Measurements from ENCODE around the gene C1QC.
"Not testable (repeated sequence)": the region's sequence is repeated elsewhere in the genome, so short reads cannot be mapped to it uniquely, and the experiment has no call there.

Gene C1QC

DNA sequence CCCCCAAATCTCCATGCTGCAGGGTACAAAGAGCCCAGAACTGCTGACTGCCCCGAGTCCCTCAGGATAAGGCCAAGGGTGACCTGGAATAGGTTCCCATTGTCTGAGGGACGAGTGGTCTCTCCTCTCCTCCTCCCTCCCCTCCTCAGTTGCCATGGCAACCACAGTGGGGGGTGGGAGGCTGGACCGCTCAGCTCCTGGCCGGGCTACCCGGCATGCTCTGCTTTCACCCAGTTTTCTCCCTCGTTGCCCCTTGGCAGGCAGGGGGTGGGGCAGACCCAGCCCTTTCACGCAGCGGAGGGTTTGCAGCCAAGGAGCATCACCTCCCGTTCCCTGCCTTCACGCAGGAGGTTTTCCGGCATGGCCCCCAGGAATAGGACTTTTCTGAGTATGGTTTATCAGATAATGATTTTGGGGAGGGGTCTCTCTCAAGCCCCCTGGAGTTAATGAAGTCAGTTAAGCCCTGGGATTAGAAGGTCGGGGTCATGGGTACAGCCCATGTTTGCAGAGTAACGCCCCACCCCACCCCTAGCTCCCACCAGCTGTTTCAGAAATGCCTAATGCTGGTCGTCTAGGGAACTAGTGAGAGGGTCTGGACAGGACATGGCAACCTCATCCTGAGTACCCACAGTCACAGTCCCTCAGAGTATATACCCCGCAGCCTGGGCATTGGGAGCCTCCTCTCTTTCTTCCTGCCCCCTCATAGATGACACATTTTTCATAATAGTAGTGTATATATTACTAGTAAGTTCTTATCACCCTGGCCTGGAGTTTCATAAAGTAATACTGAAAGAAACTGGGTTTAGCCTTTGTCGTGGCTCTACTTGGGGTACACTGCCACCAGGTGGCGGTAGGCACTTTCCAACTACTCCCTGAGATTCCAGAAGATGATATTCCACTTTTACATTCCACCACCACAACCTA, 30.3 kb downstream of the C1QC start:
- DNase-seq (no peak), ATAC-seq (replicated peaks) (peak; percentile 33 to 47)

DNA sequence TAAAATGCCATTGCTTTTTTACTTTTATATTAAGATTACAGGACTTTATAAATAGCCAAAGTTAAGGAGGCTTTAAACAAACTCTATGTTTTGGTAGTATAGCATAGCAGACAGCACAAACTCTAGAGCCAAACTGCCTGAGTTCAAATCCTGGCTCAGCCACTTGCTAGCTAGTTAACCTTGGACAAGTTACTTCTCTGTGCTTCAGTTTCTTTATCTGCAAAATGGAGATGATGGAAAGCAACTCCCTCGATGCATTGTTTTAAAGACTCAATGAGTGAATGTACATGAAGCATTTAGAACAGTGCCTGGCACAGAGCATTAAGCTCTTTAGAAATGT, 30.9 kb downstream of the C1QC start:
- H3K36me3 Mint-ChIP-seq: no peaks in the 10 kb centered on the region

More for the DNA sequence above, 30.3 kb downstream of the C1QC start:
- no peak overlapping the region for H3K27ac Mint-ChIP-seq
- H3K4me3 Mint-ChIP-seq: no peak overlapping the region
- no peaks in the 10 kb centered on the region for H3K36me3 Mint-ChIP-seq
- no peaks in the 10 kb centered on the region for H3K9me3 Mint-ChIP-seq
- peaks cover 26 to 27% of the 10 kb centered on the region in 2 donors for H3K27me3 Mint-ChIP-seq
- no peaks in the 10 kb centered on the region for H3K4me1 Mint-ChIP-seq

DNA sequence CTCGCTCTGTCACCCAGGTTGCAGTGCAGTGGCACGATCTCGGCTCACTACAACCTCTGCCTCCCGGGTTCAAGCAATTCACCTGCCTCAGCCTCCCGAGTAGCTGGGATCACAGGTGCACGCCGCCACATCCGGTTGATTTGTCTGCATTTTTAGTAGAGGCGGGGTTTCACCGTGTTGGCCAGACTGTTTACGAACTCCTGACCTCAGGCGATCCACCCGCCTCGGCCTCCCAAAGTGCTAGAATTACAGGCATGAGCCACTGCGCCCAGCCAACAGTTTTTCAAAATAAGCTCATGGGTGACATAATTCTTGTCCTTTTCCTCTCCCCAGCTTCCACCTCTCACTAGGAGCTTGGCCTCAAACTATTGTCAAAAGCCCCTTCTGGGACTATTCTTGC, 32.7 kb downstream of the C1QC start:
- H3K9me3 Mint-ChIP-seq; ATAC-seq (replicated peaks); H3K4me1 Mint-ChIP-seq; DNase-seq; H3K27ac Mint-ChIP-seq; H3K36me3 Mint-ChIP-seq; H3K4me3 Mint-ChIP-seq: not testable (repeated sequence)
- H3K27me3 Mint-ChIP-seq: peaks cover 19 to 20% of the 10 kb centered on the region in 2 donors

More for the DNA sequence above, 30.9 kb downstream of the C1QC start:
- ATAC-seq (replicated peaks) (no peak), DNase-seq (no peak)
- Mint-ChIP-seq H3K27me3 (peaks cover 25 to 27% of the 10 kb centered on the region in 2 donors), H3K27ac (no peak overlapping the region), H3K9me3 (no peaks in the 10 kb centered on the region), H3K4me1 (no peaks in the 10 kb centered on the region), H3K4me3 (no peak overlapping the region)

DNA sequence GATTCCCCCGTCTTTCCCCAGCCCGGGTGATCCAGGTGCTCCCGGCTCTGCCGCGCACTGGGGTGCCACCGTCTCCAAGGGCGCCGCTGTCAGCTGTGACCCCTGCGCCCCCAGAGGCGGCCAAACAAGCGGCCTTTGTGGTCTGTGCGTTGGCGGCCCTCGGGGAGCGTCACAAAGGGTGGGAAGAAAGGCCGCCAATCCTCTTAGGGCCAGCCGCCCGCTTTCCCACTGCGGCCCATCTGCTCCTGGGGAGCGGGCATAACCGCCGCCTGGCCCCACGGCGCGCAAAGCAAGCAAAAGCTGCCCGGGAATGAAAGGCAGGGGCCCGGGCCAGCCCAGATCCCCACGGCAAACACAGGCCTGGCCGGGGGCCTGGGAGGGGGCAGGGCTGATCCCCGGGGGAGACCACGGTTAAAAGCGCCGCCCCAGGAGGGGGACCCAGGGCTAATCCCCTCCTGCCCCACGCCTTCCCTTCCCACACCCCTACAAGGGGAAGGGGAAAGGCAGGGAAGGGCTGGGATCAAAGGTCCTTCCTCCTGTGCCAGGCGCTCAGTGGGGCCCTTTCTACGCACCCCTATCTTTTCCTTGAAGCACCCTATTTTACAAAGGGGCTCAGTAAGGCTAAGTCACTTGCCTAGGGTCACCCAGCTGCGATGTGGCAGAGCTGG, 33.6 kb downstream of the C1QC start:
- no peak for ATAC-seq (replicated peaks)
- no peak for DNase-seq
- Mint-ChIP-seq H3K27ac (no peak overlapping the region), H3K36me3 (no peaks in the 10 kb centered on the region), H3K4me1 (no peaks in the 10 kb centered on the region), H3K9me3 (no peaks in the 10 kb centered on the region), H3K27me3 (peaks cover 18 to 19% of the 10 kb centered on the region in 2 donors), H3K4me3 (no peak overlapping the region)

DNA sequence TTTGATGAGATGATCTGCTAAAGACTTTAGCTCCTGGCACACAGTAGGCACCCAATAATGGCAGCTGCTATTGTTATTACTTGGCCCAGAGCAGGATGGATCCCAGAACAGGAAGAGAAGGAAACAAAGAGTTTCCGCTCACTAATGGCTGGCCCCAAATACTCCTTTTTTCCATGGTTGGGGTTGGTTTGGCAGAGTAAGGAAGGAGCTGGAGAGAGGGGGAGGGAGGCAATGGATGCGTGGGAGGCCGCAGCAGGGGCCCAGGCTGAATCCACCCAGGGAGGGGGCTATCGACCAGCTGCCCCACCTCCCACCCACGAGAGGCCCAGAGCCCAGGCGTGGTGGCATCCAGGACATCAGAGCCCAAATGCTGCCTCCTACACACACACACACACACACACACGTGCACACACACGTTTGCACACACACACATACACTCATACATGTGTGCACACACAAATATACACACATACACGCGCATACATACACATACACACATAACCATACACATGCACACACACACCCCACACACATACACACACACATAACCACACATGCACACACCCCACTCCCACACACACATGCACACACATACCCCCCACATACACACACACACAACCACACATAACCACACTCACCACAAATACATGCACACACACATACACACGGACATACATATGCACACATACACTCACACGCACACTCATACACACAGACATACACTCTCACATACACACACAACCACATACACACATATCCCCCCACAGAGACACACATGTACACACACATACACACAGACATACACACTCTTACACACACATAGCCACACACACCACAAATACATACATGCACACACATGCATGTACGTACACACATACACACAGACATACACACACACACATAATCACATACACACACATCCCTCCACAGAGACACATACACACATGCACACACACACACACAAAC, 34.8 kb downstream of the C1QC start:
- ATAC-seq (replicated peaks) (no peak), DNase-seq (no peak)
- Mint-ChIP-seq H3K36me3 (no peaks in the 10 kb centered on the region), H3K9me3 (no peaks in the 10 kb centered on the region), H3K4me1 (no peaks in the 10 kb centered on the region), H3K4me3 (no peak overlapping the region), H3K27ac (no peak overlapping the region), H3K27me3 (peaks cover 11 to 14% of the 10 kb centered on the region in 2 donors)

DNA sequence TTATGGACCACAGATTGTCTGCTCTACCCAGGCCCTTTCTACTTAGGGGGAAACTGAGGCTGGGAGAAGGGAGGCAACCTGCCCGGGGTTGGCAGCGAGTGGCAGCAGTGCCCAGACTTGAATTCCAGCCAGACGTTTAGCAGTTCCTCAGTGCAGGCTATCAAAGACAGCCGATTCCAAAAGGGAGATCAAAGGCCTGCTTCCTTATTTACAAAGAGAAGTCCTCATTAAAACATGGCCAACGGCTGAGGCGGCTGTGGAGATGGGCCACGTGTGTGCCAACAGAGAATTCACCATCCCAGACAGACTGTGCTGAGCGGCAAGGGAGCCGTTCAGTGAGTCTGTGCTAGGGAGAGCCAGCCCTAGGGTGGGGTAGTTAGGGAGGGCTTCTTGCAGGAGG, 37.3 kb downstream of the C1QC start:
- H3K4me1 Mint-ChIP-seq: no peaks in the 10 kb centered on the region
- no peaks in the 10 kb centered on the region for H3K9me3 Mint-ChIP-seq
- no peak overlapping the region for H3K27ac Mint-ChIP-seq
- ATAC-seq (replicated peaks) (no peak), DNase-seq (no peak)
- no peak overlapping the region for H3K4me3 Mint-ChIP-seq
- peaks cover 17 to 22% of the 10 kb centered on the region in 2 donors for H3K27me3 Mint-ChIP-seq
- no peaks in the 10 kb centered on the region for H3K36me3 Mint-ChIP-seq

DNA sequence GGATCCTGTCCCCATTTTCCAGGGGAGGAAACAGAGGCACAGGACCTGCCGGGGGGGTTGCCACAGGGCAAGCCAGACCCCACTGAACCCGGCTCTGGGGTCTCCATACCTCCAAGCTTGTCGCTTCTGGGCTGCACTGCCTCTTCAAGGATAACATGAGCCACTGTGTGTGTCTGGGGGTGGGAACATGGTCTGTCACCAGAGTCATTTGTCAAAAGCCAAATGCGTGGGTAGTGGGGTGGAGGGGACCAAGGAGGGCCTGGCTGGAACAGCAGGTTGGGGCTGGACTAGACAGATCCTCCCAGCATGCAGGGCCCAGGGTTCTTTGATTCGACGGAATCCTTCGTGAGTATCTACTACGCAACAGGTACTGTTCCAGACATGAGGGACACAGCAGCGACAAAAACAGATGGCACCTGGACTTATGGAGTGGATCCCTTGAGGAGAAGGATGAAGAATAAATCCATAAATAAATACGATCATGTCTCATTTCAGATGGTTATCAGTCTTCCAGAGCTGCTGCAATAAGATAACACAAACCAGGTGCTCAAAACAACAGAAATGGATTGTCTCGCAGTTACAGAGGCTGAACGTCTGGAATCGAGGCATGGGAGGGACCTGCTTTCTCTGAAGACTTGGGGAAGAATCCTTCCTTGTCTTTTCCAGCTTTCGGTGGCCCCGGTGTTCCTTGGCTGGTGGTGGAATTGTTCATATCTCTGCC, 38.3 kb downstream of the C1QC start:
- H3K9me3 Mint-ChIP-seq: no peaks in the 10 kb centered on the region
- H3K4me1 Mint-ChIP-seq: no peaks in the 10 kb centered on the region
- DNase-seq: no peak
- H3K27me3 Mint-ChIP-seq: peaks cover 21 to 28% of the 10 kb centered on the region in 2 donors
- ATAC-seq (replicated peaks): no peak
- H3K27ac Mint-ChIP-seq: no peak overlapping the region
- no peaks in the 10 kb centered on the region for H3K36me3 Mint-ChIP-seq
- no peak overlapping the region for H3K4me3 Mint-ChIP-seq

DNA sequence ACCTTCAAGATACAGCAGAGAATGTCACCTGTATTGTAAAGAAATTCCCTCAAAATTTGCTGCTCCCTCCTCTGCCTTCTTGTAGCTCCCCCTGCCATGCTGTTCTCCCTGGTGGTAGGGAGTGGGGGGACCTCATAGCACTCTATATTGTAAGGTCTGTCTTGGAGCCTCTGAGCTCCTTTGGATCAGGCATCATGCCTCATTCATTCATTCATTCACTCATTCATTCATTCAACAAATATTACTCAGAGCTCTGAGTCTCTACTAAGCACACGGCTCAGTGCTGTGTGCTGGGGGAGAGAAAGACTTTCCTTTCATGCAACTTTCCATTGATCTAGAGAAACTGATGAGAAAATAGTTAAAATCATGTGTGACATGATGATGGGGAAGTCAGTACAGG, 40.1 kb downstream of the C1QC start:
- no peak overlapping the region for H3K4me3 Mint-ChIP-seq
- no peak overlapping the region for H3K27ac Mint-ChIP-seq
- no peak for DNase-seq
- no peaks in the 10 kb centered on the region for H3K4me1 Mint-ChIP-seq
- peaks cover 28 to 36% of the 10 kb centered on the region in 2 donors for H3K27me3 Mint-ChIP-seq
- ATAC-seq (replicated peaks): no peak
- H3K36me3 Mint-ChIP-seq: no peaks in the 10 kb centered on the region
- no peaks in the 10 kb centered on the region for H3K9me3 Mint-ChIP-seq

DNA sequence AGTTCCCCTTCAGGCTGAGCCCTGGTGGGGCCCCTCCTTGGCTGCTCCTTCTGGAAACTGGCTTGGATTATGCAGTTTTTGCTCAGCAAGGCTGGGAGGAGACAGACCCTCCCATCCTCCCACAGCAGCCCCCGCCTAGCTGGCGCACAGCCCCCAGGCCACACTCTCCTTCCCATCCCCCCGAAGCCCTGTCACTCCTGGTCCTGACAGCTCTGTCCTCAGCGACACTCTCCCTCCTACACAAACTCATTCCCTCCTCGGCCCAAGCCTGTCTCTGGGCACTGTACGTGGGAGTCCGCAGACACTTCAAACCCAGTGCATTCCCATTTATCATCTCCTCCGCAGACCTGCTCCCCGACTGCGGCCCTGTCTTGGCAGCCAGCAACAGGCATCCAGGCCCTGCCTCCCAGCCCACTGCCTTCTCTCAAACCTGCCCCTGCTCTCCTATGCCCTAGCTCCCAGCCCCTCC, 42.2 kb downstream of the C1QC start:
- H3K36me3 Mint-ChIP-seq: no peaks in the 10 kb centered on the region
- DNase-seq: no peak
- no peak for ATAC-seq (replicated peaks)
- H3K27ac Mint-ChIP-seq: no peak overlapping the region
- no peaks in the 10 kb centered on the region for H3K9me3 Mint-ChIP-seq
- peaks cover 33 to 36% of the 10 kb centered on the region in 2 donors for H3K27me3 Mint-ChIP-seq
- no peak overlapping the region for H3K4me3 Mint-ChIP-seq
- H3K4me1 Mint-ChIP-seq: no peaks in the 10 kb centered on the region

DNA sequence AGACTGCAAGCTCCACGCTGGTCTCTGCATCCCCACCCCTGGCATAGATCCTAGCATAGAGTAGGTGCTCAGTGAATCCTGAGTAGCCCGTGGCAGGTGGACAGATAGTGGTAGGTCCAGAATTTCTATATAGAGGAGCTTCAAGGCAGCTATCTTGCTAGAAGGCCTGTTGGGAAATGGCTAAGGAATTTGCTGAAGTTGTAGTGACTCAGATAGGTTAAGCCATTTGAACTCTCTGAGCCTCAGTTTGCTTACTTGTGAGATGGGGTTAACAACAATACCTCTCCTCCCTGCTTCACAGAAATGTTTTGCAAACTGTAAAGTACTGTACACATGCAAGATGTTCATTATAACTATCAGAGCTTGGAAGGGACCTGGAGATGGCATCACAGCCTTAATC, 43.8 kb downstream of the C1QC start:
- no peaks in the 10 kb centered on the region for H3K36me3 Mint-ChIP-seq
- no peak overlapping the region for H3K27ac Mint-ChIP-seq
- no peak for ATAC-seq (replicated peaks)
- H3K9me3 Mint-ChIP-seq: no peaks in the 10 kb centered on the region
- H3K4me3 Mint-ChIP-seq: no peak overlapping the region
- H3K4me1 Mint-ChIP-seq: no peaks in the 10 kb centered on the region
- peaks cover 33 to 36% of the 10 kb centered on the region in 2 donors for H3K27me3 Mint-ChIP-seq
- DNase-seq: no peak

DNA sequence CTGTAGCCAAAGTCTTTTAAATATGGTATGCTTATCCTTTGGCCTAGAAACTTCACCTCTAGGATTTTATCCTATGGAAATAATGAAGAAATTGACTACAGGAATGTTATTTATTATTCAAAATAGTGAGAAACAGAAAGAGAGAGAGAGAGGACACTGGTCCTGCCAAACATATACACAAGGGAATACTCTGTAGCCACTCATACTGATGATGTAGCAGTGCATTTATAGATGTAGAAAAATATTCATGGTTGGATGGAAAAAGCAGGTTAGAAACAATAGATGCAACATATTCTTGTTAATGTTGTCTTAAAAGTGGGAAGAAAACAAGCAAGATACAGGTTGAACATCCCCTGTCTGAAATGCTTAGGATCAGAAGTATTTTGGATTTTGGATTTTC, 45.0 kb downstream of the C1QC start:
- DNase-seq (no peak), ATAC-seq (replicated peaks) (no peak)
- H3K4me1 Mint-ChIP-seq: no peaks in the 10 kb centered on the region
- no peaks in the 10 kb centered on the region for H3K9me3 Mint-ChIP-seq
- H3K4me3 Mint-ChIP-seq: no peak overlapping the region
- no peak overlapping the region for H3K27ac Mint-ChIP-seq
- H3K27me3 Mint-ChIP-seq: peaks cover 33 to 47% of the 10 kb centered on the region in 2 donors
- no peaks in the 10 kb centered on the region for H3K36me3 Mint-ChIP-seq

DNA sequence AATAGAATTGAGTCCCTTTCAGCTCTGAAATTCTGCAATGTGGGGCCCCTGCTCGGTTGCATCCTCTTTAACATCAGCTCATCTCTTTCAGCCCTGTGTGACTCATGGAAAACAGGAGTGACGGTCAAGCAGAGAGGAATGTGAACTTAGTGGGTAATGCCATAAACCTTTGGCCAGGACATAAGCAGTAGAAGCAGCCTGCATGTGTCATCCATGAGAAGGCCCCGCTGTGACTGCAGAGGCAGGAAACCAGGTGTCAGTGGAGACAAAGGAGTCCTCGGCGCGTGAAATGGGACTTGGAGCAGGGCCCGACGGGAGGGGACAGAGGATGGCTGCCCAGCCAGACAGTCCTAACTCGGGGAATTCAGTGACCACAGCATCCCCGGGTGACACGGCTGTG, 46.1 kb downstream of the C1QC start:
- no peaks in the 10 kb centered on the region for H3K4me1 Mint-ChIP-seq
- DNase-seq: no peak
- H3K27me3 Mint-ChIP-seq: peaks cover 22 to 37% of the 10 kb centered on the region in 2 donors
- no peaks in the 10 kb centered on the region for H3K36me3 Mint-ChIP-seq
- no peak overlapping the region for H3K4me3 Mint-ChIP-seq
- H3K9me3 Mint-ChIP-seq: no peaks in the 10 kb centered on the region
- H3K27ac Mint-ChIP-seq: no peak overlapping the region
- no peak for ATAC-seq (replicated peaks)

DNA sequence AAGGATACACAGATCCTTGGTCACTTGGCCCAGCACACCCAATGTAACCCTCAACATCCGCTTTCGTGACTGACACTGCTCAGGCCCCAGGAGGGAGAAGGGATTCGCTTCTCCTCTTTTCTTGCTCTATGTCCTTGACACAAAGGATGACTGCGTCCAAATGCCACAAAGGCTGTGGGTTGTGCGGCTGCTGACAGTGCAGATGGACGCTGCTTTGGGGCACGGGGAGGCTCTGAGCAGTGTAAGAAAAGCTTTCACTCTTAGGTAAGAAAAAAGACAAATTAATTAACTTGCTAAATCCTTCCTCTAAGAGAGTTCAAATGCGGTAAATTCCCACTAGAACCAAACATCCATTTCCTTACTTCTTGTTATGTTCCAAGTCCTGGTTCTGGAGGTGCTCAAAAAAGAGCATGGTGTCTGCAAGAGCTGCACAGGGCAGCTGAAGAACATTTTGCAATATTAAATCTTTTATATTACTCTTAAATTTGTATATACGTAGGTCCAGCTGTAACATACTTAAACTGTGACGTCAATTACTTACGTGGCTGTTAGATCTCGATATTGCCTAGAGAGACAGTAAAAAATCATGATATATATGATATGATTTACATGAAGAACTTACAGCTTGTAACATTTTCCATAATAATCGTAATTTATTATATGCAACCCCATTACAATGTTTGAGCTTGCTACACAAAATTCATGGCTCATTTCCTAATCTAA, 47.8 kb downstream of the C1QC start:
- H3K27me3 Mint-ChIP-seq: peaks cover 21 to 29% of the 10 kb centered on the region in 2 donors
- DNase-seq (no peak), ATAC-seq (replicated peaks) (no peak)

More for the DNA sequence above, 47.8 kb downstream of the C1QC start:
- no peaks in the 10 kb centered on the region for H3K36me3 Mint-ChIP-seq
- no peaks in the 10 kb centered on the region for H3K9me3 Mint-ChIP-seq
- no peak overlapping the region for H3K4me3 Mint-ChIP-seq
- H3K27ac Mint-ChIP-seq: no peak overlapping the region
- no peaks in the 10 kb centered on the region for H3K4me1 Mint-ChIP-seq
